Fibroblast of lung (primary cell): ENCODE measurements around the gene NRDC. TPM values are rescaled to one million over a fixed set of nuclear protein-coding genes. Genes with fewer than 3 reads are reported as not detected.
A peak's percentile ranks its signal among the peaks of the same experiment; 100 is the strongest.

ENCODE experiments used
- DNase-seq, 2 donors: peaks; one replicate each; pipeline versions ENCODE4 v3.0.0 to v3.0.0-alpha.2; 2010; ENCODE audit warnings: low read depth in 2 of 2
- H2AFZ ChIP-seq: 2 replicates; pipeline ENCODE4 v1.5.1; 2012; ENCODE audit warnings: low read length, control low read depth, inconsistent platforms
- H3K27ac ChIP-seq: 2 replicates; pipeline ENCODE4 v1.5.1; 2011; ENCODE audit warnings: low read length, control low read depth; ENCODE audit not compliant: insufficient read depth
- H3K27me3 ChIP-seq: 2 replicates; pipeline ENCODE4 v1.5.1; 2011; ENCODE audit warnings: mild to moderate bottlenecking, low read length; ENCODE audit not compliant: control insufficient read depth, insufficient read depth
- H3K36me3 ChIP-seq: 2 replicates; pipeline ENCODE4 v1.5.1; 2011; ENCODE audit warnings: low read length; ENCODE audit not compliant: control insufficient read depth, insufficient read depth
- H3K4me1 ChIP-seq: 2 replicates; pipeline ENCODE4 v1.5.1; 2011; ENCODE audit warnings: low read length; ENCODE audit not compliant: control insufficient read depth, insufficient read depth; ENCODE audit errors: extremely low read depth
- H3K4me2 ChIP-seq: 2 replicates; pipeline ENCODE4 v1.5.1; 2011; ENCODE audit warnings: low read length, control low read depth; ENCODE audit not compliant: insufficient read depth; ENCODE audit errors: extremely low read depth
- H3K4me3 ChIP-seq, 4 experiments: fragments of 200-600 bp in 1 of 4; sonication (generic) in 1 of 4; replicated peaks in 1 of 4; 2 replicates each; pipeline ENCODE4 v1.5.1; 2011 to 2016; ENCODE audit warnings: low read length in 4 of 4, low read depth in 3 of 4, mild to moderate bottlenecking in 3 of 4, control low read depth in 2 of 4, inconsistent platforms in 1 of 4, mixed read lengths in 1 of 4; ENCODE audit not compliant: insufficient read depth in 1 of 4; ENCODE audit errors: control extremely low read depth in 1 of 4
- H3K79me2 ChIP-seq: 2 replicates; pipeline ENCODE4 v1.5.1; 2012; ENCODE audit warnings: mild to moderate bottlenecking, low read length, inconsistent platforms; ENCODE audit not compliant: control insufficient read depth, insufficient read depth
- H3K9ac ChIP-seq: 2 replicates; pipeline ENCODE4 v1.5.1; 2011; ENCODE audit warnings: mild to moderate bottlenecking, low read length, control low read depth; ENCODE audit not compliant: insufficient read depth
- H3K9me3 ChIP-seq: 2 replicates; pipeline ENCODE4 v1.5.1; 2012; ENCODE audit warnings: low read depth, low read length; ENCODE audit not compliant: control insufficient read depth, insufficient read depth
- H4K20me1 ChIP-seq: 2 replicates; pipeline ENCODE4 v1.5.1; 2011; ENCODE audit warnings: low read length; ENCODE audit not compliant: control insufficient read depth, insufficient read depth; ENCODE audit errors: extremely low read depth
- EZH2 ChIP-seq: IDR thresholded peaks from 2 replicates; pipeline ENCODE4 v1.5.1; 2012; ENCODE audit warnings: low read length, control low read depth, mild to moderate bottlenecking; ENCODE audit errors: missing control alignments
- polyA plus RNA-seq, 2 donors: library from polyadenylated mRNA; depleted of rRNA in 1 of 2; stranded (reverse) in 1 of 2; unstranded in 1 of 2; fragments of >200 nt; gene quantifications; 2 replicates each; pipeline ENCODE4 v1.2.1, GENCODE V29; 2011 to 2012; ENCODE audit warnings: missing spikeins in 1 of 2
- total RNA-seq: library from RNA; depleted of rRNA; stranded (reverse); fragments of >200 nt; gene quantifications from 2 replicates; pipeline ENCODE4 v1.2.1, GENCODE V29; 2014
- TF ChIP-seq, protein P1 (sequence below), 2 donors: IDR thresholded peaks in 1 of 2; conservative IDR thresholded peaks in 1 of 2; 1 replicate in 1 of 2; 2 replicates in 1 of 2; pipeline ENCODE4 v1.5.1; 2011 to 2012; ENCODE audit warnings: low read length in 2 of 2, control low read depth in 1 of 2, inconsistent platforms in 1 of 2, low read depth in 1 of 2, mild to moderate bottlenecking in 1 of 2

Gene NRDC
- total and polyA plus RNA-seq, 2 donors (not counting 1 experiment from before 2014, with no cell fraction given): 116 to 142 TPM

DNA sequence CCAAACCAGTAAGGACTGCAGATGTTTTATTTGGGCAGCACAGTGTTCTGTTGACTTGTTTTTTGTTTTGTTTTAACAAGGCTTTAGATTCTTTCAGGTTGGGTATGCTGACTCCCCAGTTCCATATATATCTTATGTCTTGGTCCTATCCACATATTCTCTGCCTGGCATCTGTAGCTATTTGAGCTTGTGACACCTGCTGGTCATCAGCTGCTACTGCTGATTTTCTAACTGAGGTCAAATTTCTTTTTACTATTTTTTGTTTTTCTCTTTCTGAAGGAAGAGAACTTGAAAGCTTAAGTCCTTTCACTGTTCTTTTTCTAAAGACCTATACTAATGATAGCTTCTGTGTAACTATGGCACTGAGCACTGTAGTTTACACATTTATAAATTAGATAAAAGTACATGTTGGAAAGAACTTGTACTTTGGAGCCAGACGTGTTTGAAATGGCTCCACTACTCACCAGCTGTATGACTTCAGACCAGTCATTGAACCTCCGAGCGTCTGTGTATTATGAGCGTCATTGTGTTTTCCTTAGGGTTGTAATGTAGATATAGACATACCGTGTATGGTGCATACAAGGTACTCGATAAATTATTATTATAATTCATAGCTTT, 109.4 kb downstream of the NRDC start:
- peaks cover 3% of the 10 kb centered on the region for H3K36me3 ChIP-seq
- no peaks in the 10 kb centered on the region for H3K9me3 ChIP-seq
- no peaks in the 10 kb centered on the region for H3K27me3 ChIP-seq
- no peak overlapping the region for H3K4me2 ChIP-seq
- TF ChIP-seq, protein P1, sequence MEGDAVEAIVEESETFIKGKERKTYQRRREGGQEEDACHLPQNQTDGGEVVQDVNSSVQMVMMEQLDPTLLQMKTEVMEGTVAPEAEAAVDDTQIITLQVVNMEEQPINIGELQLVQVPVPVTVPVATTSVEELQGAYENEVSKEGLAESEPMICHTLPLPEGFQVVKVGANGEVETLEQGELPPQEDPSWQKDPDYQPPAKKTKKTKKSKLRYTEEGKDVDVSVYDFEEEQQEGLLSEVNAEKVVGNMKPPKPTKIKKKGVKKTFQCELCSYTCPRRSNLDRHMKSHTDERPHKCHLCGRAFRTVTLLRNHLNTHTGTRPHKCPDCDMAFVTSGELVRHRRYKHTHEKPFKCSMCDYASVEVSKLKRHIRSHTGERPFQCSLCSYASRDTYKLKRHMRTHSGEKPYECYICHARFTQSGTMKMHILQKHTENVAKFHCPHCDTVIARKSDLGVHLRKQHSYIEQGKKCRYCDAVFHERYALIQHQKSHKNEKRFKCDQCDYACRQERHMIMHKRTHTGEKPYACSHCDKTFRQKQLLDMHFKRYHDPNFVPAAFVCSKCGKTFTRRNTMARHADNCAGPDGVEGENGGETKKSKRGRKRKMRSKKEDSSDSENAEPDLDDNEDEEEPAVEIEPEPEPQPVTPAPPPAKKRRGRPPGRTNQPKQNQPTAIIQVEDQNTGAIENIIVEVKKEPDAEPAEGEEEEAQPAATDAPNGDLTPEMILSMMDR (conservative IDR thresholded peaks at IDR 0.05 in 1 of 2, IDR thresholded peaks at IDR 0.05 in 1 of 2; ENCODE audit: low read depth in 1 of 2, low read length in 2 of 2): peak; percentile 79 to 82
- no peak for TF ChIP-seq EZH2
- no peak overlapping the region for H3K4me3 ChIP-seq
- H3K79me2 ChIP-seq: no peaks in the 10 kb centered on the region
- no peak overlapping the region for H3K9ac ChIP-seq
- no peaks in the 10 kb centered on the region for H4K20me1 ChIP-seq
- no peak overlapping the region for H3K27ac ChIP-seq
- peak; percentile 56 to 85 for DNase-seq
- no peaks in the 10 kb centered on the region for H3K4me1 ChIP-seq
- no peak overlapping the region for H2AFZ ChIP-seq

- H3K9me3 ChIP-seq: no peaks in the 10 kb centered on the region
- H3K4me3 ChIP-seq: no peak overlapping the region
- peaks cover 3% of the 10 kb centered on the region for H3K36me3 ChIP-seq
- DNase-seq: peak in 1 of 2 donors; percentile 15
- H3K27me3 ChIP-seq: no peaks in the 10 kb centered on the region
- H3K4me2 ChIP-seq: no peak overlapping the region
- no peaks in the 10 kb centered on the region for H4K20me1 ChIP-seq
- H3K4me1 ChIP-seq: no peaks in the 10 kb centered on the region
- H3K79me2 ChIP-seq: no peaks in the 10 kb centered on the region
- H3K27ac ChIP-seq: no peak overlapping the region
- H2AFZ ChIP-seq: no peak overlapping the region
- no peak for TF ChIP-seq EZH2
- TF ChIP-seq, protein P1 (conservative IDR thresholded peaks at IDR 0.05 in 1 of 2, IDR thresholded peaks at IDR 0.05 in 1 of 2; ENCODE audit: low read depth in 1 of 2, low read length in 2 of 2): no peak
- no peak overlapping the region for H3K9ac ChIP-seq
Measured at GRCh38 chr1:51761351-51761750, 117.2 kb downstream of the NRDC start.

DNA sequence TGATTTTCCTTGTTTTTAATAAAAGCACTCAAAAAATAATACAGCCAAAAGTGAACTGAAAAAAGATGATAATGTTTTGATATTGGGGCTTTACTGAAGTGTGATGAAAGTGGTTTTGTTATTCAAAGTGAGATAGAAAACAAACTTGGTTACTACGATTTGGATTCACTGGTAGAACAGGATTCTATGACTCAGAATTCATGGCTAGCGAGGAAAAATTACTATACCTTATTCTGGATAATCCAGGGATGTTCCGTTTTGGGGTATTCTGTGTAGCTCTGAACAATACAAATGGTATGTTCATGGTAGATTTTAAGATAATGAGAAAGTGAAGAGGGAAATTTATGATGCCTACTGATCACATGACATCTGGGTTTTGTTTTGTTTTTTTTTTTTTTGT, 117.7 kb downstream of the NRDC start:
- Histone ChIP-seq H3K9me3 (no peaks in the 10 kb centered on the region), H3K36me3 (peaks cover 3% of the 10 kb centered on the region), H3K79me2 (no peaks in the 10 kb centered on the region), H3K4me3 (no peak overlapping the region), H3K4me2 (no peak overlapping the region), H3K9ac (no peak overlapping the region), H4K20me1 (no peaks in the 10 kb centered on the region), H2AFZ (no peak overlapping the region), H3K27me3 (no peaks in the 10 kb centered on the region), H3K4me1 (no peaks in the 10 kb centered on the region), H3K27ac (no peak overlapping the region)
- TF ChIP-seq, protein P1 (conservative IDR thresholded peaks at IDR 0.05 in 1 of 2, IDR thresholded peaks at IDR 0.05 in 1 of 2; ENCODE audit: low read depth in 1 of 2, low read length in 2 of 2): no peak
- TF ChIP-seq EZH2: no peak
- peak in 1 of 2 donors; percentile 16 for DNase-seq
